ENCODE measurements around the gene RSPH9.
"Not testable (repeated sequence)": the region's sequence is repeated elsewhere in the genome, so short reads cannot be mapped to it uniquely, and the experiment has no call there.

DNA sequence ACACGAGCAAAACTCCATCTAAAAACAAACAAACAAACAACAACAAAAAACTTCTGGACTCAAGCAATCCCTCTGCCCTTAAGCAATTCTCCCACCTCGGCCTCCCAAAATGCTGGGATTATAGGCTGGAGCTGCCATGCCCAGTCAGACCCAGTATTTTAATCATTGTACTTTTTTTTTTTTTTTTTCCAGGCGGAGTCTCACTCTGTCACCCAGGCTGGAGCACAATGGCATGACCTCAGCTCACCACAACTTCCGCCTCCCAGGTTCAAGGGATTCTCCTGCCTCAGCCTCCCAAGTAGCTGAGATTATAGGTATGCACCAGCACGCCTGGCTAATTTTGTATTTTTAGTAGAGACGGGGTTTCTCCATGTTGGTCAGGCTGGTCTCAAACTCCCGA, 11.8 kb upstream of the RSPH9 start:
- TF ChIP-seq, protein P1, sequence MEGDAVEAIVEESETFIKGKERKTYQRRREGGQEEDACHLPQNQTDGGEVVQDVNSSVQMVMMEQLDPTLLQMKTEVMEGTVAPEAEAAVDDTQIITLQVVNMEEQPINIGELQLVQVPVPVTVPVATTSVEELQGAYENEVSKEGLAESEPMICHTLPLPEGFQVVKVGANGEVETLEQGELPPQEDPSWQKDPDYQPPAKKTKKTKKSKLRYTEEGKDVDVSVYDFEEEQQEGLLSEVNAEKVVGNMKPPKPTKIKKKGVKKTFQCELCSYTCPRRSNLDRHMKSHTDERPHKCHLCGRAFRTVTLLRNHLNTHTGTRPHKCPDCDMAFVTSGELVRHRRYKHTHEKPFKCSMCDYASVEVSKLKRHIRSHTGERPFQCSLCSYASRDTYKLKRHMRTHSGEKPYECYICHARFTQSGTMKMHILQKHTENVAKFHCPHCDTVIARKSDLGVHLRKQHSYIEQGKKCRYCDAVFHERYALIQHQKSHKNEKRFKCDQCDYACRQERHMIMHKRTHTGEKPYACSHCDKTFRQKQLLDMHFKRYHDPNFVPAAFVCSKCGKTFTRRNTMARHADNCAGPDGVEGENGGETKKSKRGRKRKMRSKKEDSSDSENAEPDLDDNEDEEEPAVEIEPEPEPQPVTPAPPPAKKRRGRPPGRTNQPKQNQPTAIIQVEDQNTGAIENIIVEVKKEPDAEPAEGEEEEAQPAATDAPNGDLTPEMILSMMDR (IDR thresholded peaks at IDR 0.05; ENCODE audit: insufficient read depth, low read depth, low read length) = not testable (repeated sequence)
- TF ChIP-seq EZH2 (IDR thresholded peaks at IDR 0.05; ENCODE audit: insufficient read depth, low read length) = not testable (repeated sequence)
